GM12873 (cell line): ENCODE data around the gene CREB5.

Source experiments
- TF ChIP-seq, protein P1 (sequence below): IDR thresholded peaks from 2 replicates; pipeline ENCODE4 v1.5.1; 2012; ENCODE audit warnings: low read depth, mild to moderate bottlenecking, moderate library complexity, low read length, control low read depth; ENCODE audit not compliant: insufficient read depth; ENCODE audit errors: missing control alignments

CREB5 gene

DNA sequence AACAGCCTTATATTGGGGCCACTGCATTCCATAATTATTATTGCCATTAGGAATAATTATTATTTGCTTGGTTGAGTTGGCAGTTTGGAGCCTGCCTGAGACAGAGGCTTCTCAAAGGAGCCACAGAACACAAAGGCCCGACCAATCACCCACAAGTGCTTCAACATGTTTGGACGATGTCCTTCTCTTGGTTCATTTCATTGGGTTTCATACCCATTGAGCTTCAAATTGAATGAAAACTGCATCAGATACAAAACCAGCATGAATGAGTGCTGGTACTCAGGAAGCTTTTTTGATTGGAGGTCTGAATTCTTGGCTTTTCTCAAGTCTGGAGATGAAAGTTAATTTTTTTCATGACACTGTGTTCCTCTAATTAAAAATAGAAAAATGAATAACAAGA is 168.3 kb downstream of the CREB5 start:
- TF ChIP-seq, protein P1, sequence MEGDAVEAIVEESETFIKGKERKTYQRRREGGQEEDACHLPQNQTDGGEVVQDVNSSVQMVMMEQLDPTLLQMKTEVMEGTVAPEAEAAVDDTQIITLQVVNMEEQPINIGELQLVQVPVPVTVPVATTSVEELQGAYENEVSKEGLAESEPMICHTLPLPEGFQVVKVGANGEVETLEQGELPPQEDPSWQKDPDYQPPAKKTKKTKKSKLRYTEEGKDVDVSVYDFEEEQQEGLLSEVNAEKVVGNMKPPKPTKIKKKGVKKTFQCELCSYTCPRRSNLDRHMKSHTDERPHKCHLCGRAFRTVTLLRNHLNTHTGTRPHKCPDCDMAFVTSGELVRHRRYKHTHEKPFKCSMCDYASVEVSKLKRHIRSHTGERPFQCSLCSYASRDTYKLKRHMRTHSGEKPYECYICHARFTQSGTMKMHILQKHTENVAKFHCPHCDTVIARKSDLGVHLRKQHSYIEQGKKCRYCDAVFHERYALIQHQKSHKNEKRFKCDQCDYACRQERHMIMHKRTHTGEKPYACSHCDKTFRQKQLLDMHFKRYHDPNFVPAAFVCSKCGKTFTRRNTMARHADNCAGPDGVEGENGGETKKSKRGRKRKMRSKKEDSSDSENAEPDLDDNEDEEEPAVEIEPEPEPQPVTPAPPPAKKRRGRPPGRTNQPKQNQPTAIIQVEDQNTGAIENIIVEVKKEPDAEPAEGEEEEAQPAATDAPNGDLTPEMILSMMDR, result no peak

DNA sequence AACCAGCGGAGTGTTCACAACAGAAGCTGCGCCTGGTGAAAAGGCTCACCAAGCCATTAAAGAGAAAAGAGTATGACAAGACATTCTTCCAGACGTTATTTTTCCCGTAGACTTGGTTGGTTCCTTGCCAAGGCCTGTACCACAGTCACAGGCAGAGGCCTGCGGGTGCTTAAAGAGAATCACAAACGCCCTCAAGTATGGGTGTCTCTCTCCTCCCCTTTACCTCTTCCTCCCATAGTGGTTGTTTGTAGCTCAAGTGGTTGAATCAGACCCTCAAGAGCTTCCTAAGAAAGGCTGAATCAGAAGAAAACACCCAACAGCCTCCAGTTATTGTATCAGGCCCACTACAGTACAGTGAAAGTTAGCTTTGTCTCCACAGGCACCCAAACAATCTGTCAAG is 169.0 kb downstream of the CREB5 start:
- TF ChIP-seq, protein P1, result no peak

DNA sequence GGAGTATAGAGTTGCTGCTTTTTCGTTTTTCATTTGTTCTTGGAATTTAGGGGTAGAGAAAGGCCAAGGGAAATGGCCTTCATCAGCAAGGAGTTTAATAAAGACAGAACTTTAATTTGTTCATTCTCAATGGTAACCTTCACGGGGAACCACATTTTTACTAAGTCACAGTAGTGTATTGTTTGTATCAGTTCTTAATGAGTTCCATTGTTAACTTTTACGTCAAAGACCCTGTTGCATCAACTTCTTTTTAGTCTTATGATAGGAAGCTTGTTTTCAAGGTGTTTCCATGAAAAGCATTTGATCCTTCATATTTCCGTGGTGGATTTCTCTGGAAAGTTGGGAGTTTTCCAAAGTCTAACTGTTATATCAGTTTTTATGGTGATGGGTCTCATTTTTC is 169.9 kb downstream of the CREB5 start:
- TF ChIP-seq, protein P1, result no peak

DNA sequence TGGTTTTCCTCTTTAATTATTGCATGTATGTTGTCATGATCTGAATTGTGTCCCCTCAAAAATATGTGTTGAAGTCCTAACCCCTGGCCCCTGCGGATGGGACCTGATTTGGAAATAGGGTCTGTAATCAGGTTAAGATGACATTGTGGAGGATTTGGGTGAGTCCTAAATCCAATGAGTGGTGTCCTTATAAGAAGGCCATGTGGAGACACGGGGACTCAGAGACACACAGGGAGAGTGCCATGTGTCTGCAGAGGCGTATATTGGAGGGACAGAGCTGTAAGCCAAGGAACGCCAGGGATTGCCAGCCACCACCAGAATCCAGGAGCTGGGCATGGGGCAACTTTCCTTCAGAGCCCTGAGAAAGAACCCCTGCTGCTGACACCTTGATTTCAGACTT is 171.9 kb downstream of the CREB5 start:
- TF ChIP-seq, protein P1, result no peak

DNA sequence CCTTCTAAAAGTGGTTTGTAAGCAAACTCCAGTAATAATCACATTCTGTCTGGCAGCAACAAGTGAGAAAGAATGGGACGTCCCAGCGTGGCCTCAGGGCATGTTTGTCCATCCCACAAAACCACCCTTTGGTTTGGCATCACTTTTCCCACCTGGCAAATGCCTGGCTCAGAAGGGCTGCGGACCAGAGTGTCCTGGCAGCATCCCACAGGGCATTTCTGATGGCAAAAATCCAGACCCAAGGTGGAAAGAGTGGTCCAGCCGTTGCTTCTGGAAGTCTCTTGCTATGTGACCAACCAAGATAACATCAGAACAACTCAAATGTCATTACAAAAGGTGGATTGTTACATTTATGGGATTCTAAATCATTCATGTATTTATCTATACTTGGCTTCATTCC is 174.4 kb downstream of the CREB5 start:
- TF ChIP-seq, protein P1, result no peak

DNA sequence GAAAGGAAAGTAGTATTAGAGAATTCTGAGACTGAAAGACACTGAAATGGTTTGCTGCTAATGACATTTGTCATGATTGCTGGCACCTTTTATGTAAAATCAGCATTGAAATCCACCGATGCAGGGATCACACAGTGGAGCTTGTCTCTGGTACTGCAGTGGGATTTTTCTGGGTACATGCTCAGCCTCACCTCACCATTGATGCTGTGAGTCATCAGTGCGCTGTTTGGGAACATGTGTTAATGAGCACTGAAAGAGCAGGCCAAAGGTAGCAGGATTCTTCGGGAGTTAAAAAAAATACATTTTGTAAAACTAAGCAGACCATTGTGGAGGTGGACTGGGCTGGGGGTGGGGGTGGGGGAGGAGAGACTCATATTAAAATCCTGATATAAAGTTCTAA is 174.9 kb downstream of the CREB5 start:
- TF ChIP-seq, protein P1, result no peak

DNA sequence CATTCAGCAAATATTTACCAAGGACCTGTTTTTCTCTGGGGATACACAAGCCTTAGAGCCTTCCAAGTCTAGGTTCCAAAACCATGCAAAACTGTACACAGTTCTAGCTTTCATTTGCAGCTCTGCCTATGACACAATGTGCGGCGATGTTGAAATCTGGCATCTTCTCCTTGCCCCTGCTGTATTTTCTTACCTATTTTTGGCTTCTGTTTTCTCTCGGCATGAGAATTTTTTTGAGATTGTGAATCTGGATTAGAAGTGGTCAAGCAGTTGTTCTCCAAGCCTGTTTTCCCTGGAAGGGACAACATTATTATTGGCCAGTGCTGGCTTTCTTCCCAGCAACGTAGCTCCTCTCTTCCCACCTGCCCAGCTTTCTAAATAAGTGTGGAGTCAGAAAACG is 176.3 kb downstream of the CREB5 start:
- TF ChIP-seq, protein P1, result no peak

DNA sequence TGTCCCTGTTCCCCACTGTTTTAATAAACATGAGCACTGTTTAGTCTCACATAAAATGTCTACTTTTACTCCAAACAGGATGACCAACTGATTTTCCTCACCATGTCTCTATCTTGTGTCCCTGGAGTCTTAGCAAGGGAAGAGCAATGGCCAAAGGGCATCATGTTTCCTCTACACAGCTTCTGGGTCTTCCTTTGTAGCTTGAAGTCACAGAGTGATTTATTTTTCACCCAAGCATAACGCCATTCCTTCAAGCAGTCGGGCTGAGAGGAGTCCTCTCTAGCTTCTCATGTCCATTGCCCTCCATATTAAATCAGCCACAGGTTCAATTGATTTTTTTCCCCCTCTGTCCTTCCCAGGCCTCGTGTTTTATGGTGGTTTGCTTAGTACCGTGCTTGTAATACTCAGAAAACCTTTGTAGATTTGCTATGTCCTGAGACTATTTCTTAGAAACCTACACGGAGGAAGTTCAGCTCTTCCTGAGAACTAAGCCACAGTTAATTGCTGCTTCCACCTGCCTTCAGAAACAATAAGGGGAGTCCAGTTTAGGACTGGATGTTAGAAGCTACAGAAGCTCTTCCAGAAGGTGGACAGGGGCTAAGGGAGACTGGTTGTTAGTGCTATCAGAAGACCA is 178.8 kb downstream of the CREB5 start:
- TF ChIP-seq, protein P1, result no peak
